Liver (tissue), 3 donors: ENCODE results near the gene R3HCC1L.

Source experiments
- EGR1 ChIP-seq, 2 donors: IDR thresholded peaks; 2 replicates each; pipeline ENCODE4 v1.6.1; 2016 to 2018; ENCODE audit warnings: antibody characterized with exemption in 2 of 2, low read depth in 2 of 2
- FOXA1 ChIP-seq: IDR thresholded peaks from 2 replicates; pipeline ENCODE4 v1.6.1; 2016; ENCODE audit warnings: antibody characterized with exemption
- HNF4A ChIP-seq, 2 donors: conservative IDR thresholded peaks; 2 replicates each; pipeline ENCODE4 v1.6.1; 2016; ENCODE audit warnings: antibody characterized with exemption in 2 of 2, mild to moderate bottlenecking in 2 of 2
- SP1 ChIP-seq: IDR thresholded peaks from 2 replicates; pipeline ENCODE4 v1.6.1; 2018; ENCODE audit warnings: antibody characterized with exemption, mild to moderate bottlenecking
- TAF1 ChIP-seq: conservative IDR thresholded peaks from 2 replicates; pipeline ENCODE4 v1.6.1; 2016; ENCODE audit warnings: antibody characterized with exemption, mild to moderate bottlenecking
- YY1 ChIP-seq: IDR thresholded peaks from 2 replicates; pipeline ENCODE4 v1.6.1; 2016; ENCODE audit warnings: antibody characterized with exemption, mild to moderate bottlenecking
- TF ChIP-seq, protein P1 (sequence below): fragments of 150-350 bp; IDR thresholded peaks from 2 replicates; pipeline ENCODE4 v1.5.1; 2017; ENCODE audit warnings: improper control_type of control experiment, low read depth, low read length; ENCODE audit not compliant: missing input control
- TF ChIP-seq, protein P2 (sequence below): IDR thresholded peaks from 2 replicates; pipeline ENCODE4 v1.6.1; 2016; ENCODE audit warnings: antibody characterized with exemption, mild to moderate bottlenecking
- TF ChIP-seq, protein P3 (sequence below): IDR thresholded peaks from 2 replicates; pipeline ENCODE4 v1.6.1; 2016; ENCODE audit warnings: antibody characterized with exemption
- TF ChIP-seq, protein P4 (sequence below): IDR thresholded peaks from 2 replicates; pipeline ENCODE4 v1.6.1; 2016; ENCODE audit warnings: antibody characterized with exemption
- TF ChIP-seq, protein P5 (sequence below): IDR thresholded peaks from 2 replicates; pipeline ENCODE4 v1.6.1; 2016; ENCODE audit warnings: antibody characterized with exemption
- donor health status: healthy.
- donor health status: healthy.

DNA sequence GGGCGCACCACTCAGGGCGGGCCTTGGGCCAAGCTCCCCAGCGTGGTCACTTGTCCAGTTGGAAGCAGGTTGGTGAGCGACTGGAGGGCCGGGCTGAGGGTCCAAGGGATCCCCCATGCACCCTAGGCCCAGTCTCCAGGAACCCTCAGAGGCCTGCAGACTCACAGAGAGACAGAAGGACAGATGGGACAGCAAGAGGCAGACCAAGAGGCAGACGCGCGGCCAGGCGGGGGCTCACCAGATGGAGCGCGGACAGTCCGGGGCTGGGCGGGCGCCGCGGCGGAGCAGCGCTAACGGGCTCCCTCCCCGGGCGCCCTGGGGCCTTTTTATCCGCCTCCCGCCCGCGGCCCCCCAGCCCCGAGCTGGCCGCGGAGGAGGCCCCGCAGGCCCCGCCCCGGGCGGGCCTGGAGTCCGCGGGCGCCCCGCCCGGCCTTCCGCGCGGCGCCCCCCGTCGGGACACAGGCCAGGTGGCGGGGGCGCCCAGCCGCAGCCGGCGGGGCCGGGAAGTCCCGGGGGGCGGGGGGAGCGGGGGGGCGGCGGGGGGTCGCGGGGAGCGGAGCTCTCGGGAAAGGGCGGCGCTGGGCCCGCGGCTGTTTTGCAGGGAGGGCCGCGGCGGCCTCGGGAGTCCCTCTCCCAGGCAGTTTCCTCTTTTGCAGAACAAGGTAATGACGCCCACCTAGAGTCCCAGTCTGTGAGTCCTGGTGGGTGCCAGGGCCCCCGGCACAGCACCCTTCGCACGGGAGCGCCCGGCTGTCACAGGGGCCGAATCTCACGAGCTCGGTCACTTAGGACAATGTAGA lies 133.6 kb downstream of the R3HCC1L start, which contains the start of gene LOXL4:
- TF ChIP-seq EGR1 (IDR thresholded peaks at IDR 0.05; ENCODE audit: low read depth in 2 of 2) (no peak), HNF4A (conservative IDR thresholded peaks at IDR 0.05) (no peak), SP1 (no peak), YY1 (no peak), FOXA1 (no peak), TAF1 (no peak)
- TF ChIP-seq, protein P1, sequence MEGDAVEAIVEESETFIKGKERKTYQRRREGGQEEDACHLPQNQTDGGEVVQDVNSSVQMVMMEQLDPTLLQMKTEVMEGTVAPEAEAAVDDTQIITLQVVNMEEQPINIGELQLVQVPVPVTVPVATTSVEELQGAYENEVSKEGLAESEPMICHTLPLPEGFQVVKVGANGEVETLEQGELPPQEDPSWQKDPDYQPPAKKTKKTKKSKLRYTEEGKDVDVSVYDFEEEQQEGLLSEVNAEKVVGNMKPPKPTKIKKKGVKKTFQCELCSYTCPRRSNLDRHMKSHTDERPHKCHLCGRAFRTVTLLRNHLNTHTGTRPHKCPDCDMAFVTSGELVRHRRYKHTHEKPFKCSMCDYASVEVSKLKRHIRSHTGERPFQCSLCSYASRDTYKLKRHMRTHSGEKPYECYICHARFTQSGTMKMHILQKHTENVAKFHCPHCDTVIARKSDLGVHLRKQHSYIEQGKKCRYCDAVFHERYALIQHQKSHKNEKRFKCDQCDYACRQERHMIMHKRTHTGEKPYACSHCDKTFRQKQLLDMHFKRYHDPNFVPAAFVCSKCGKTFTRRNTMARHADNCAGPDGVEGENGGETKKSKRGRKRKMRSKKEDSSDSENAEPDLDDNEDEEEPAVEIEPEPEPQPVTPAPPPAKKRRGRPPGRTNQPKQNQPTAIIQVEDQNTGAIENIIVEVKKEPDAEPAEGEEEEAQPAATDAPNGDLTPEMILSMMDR = no peak
- TF ChIP-seq, protein P2, sequence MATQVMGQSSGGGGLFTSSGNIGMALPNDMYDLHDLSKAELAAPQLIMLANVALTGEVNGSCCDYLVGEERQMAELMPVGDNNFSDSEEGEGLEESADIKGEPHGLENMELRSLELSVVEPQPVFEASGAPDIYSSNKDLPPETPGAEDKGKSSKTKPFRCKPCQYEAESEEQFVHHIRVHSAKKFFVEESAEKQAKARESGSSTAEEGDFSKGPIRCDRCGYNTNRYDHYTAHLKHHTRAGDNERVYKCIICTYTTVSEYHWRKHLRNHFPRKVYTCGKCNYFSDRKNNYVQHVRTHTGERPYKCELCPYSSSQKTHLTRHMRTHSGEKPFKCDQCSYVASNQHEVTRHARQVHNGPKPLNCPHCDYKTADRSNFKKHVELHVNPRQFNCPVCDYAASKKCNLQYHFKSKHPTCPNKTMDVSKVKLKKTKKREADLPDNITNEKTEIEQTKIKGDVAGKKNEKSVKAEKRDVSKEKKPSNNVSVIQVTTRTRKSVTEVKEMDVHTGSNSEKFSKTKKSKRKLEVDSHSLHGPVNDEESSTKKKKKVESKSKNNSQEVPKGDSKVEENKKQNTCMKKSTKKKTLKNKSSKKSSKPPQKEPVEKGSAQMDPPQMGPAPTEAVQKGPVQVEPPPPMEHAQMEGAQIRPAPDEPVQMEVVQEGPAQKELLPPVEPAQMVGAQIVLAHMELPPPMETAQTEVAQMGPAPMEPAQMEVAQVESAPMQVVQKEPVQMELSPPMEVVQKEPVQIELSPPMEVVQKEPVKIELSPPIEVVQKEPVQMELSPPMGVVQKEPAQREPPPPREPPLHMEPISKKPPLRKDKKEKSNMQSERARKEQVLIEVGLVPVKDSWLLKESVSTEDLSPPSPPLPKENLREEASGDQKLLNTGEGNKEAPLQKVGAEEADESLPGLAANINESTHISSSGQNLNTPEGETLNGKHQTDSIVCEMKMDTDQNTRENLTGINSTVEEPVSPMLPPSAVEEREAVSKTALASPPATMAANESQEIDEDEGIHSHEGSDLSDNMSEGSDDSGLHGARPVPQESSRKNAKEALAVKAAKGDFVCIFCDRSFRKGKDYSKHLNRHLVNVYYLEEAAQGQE = no peak
- TF ChIP-seq, protein P3, sequence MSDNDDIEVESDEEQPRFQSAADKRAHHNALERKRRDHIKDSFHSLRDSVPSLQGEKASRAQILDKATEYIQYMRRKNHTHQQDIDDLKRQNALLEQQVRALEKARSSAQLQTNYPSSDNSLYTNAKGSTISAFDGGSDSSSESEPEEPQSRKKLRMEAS = no peak
- TF ChIP-seq, protein P4, sequence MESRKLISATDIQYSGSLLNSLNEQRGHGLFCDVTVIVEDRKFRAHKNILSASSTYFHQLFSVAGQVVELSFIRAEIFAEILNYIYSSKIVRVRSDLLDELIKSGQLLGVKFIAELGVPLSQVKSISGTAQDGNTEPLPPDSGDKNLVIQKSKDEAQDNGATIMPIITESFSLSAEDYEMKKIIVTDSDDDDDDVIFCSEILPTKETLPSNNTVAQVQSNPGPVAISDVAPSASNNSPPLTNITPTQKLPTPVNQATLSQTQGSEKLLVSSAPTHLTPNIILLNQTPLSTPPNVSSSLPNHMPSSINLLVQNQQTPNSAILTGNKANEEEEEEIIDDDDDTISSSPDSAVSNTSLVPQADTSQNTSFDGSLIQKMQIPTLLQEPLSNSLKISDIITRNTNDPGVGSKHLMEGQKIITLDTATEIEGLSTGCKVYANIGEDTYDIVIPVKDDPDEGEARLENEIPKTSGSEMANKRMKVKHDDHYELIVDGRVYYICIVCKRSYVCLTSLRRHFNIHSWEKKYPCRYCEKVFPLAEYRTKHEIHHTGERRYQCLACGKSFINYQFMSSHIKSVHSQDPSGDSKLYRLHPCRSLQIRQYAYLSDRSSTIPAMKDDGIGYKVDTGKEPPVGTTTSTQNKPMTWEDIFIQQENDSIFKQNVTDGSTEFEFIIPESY = no peak
- TF ChIP-seq, protein P5, sequence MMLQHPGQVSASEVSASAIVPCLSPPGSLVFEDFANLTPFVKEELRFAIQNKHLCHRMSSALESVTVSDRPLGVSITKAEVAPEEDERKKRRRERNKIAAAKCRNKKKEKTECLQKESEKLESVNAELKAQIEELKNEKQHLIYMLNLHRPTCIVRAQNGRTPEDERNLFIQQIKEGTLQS = no peak
